Activated naive CD4-positive, alpha-beta T cell treated with anti-CD3 and anti-CD28 coated beads, Interleukin-2, amount 50 U/mL, for 24 hours (primary cell): ENCODE measurements around the gene SETBP1.

Experiments used
- H3K27ac Mint-ChIP-seq: one replicate; pipeline ENCODE4 v1.8.0; 2021; ENCODE audit warnings: mild to moderate bottlenecking, mixed read lengths
- H3K27me3 Mint-ChIP-seq: one replicate; pipeline ENCODE4 v1.8.0; 2021; ENCODE audit warnings: mixed read lengths
- H3K36me3 Mint-ChIP-seq: one replicate; pipeline ENCODE4 v1.8.0; 2021; ENCODE audit warnings: mixed read lengths
- H3K4me1 Mint-ChIP-seq: one replicate; pipeline ENCODE4 v1.8.0; 2021; ENCODE audit warnings: mixed read lengths
- H3K4me3 Mint-ChIP-seq: one replicate; pipeline ENCODE4 v1.8.0; 2021; ENCODE audit warnings: mild to moderate bottlenecking, mixed read lengths
- H3K9me3 Mint-ChIP-seq: one replicate; pipeline ENCODE4 v1.8.0; 2021; ENCODE audit warnings: mixed read lengths

The SETBP1 gene

GRCh38 chr18:44921974-44922373 lies 241.3 kb downstream of the SETBP1 start:
- Mint-ChIP-seq H3K4me1 (no peaks in the 10 kb centered on the region), H3K27ac (no peak overlapping the region), H3K9me3 (no peaks in the 10 kb centered on the region), H3K27me3 (no peaks in the 10 kb centered on the region), H3K4me3 (no peak overlapping the region), H3K36me3 (no peaks in the 10 kb centered on the region)

GRCh38 chr18:44922968-44923367 lies 242.3 kb downstream of the SETBP1 start:
- no peaks in the 10 kb centered on the region for H3K36me3 Mint-ChIP-seq
- no peak overlapping the region for H3K27ac Mint-ChIP-seq
- no peaks in the 10 kb centered on the region for H3K4me1 Mint-ChIP-seq

GRCh38 chr18:44924785-44925499 lies 244.3 kb downstream of the SETBP1 start:
- H3K27ac Mint-ChIP-seq: no peak overlapping the region
- H3K36me3 Mint-ChIP-seq: no peaks in the 10 kb centered on the region
- no peaks in the 10 kb centered on the region for H3K27me3 Mint-ChIP-seq
- no peaks in the 10 kb centered on the region for H3K9me3 Mint-ChIP-seq
- no peak overlapping the region for H3K4me3 Mint-ChIP-seq
- no peaks in the 10 kb centered on the region for H3K4me1 Mint-ChIP-seq

More at GRCh38 chr18:44922968-44923367, 242.3 kb downstream of the SETBP1 start:
- H3K9me3 Mint-ChIP-seq: no peaks in the 10 kb centered on the region
- no peaks in the 10 kb centered on the region for H3K27me3 Mint-ChIP-seq
- H3K4me3 Mint-ChIP-seq: no peak overlapping the region

GRCh38 chr18:44927127-44927849 lies 246.6 kb downstream of the SETBP1 start:
- peaks cover 4% of the 10 kb centered on the region for H3K9me3 Mint-ChIP-seq
- H3K4me3 Mint-ChIP-seq: no peak overlapping the region
- H3K27ac Mint-ChIP-seq: no peak overlapping the region
- no peaks in the 10 kb centered on the region for H3K36me3 Mint-ChIP-seq
- no peaks in the 10 kb centered on the region for H3K27me3 Mint-ChIP-seq
- no peaks in the 10 kb centered on the region for H3K4me1 Mint-ChIP-seq

GRCh38 chr18:44934901-44935300 lies 254.2 kb downstream of the SETBP1 start:
- Mint-ChIP-seq H3K4me3 (no peak overlapping the region), H3K36me3 (no peaks in the 10 kb centered on the region), H3K4me1 (no peaks in the 10 kb centered on the region), H3K27ac (no peak overlapping the region), H3K27me3 (no peaks in the 10 kb centered on the region), H3K9me3 (peaks cover 4% of the 10 kb centered on the region)

- no peaks in the 10 kb centered on the region for H3K27me3 Mint-ChIP-seq
- no peak overlapping the region for H3K27ac Mint-ChIP-seq
- H3K36me3 Mint-ChIP-seq: no peaks in the 10 kb centered on the region
- no peaks in the 10 kb centered on the region for H3K4me1 Mint-ChIP-seq
- no peak overlapping the region for H3K4me3 Mint-ChIP-seq
- H3K9me3 Mint-ChIP-seq: peaks cover 4% of the 10 kb centered on the region
Measured at GRCh38 chr18:44935455-44935854, 254.8 kb downstream of the SETBP1 start.

GRCh38 chr18:44936485-44936884 lies 255.8 kb downstream of the SETBP1 start:
- no peaks in the 10 kb centered on the region for H3K9me3 Mint-ChIP-seq

GRCh38 chr18:44937960-44938719 lies 257.5 kb downstream of the SETBP1 start:
- no peaks in the 10 kb centered on the region for H3K36me3 Mint-ChIP-seq
- no peaks in the 10 kb centered on the region for H3K4me1 Mint-ChIP-seq
- no peaks in the 10 kb centered on the region for H3K27me3 Mint-ChIP-seq
- no peaks in the 10 kb centered on the region for H3K9me3 Mint-ChIP-seq
- H3K27ac Mint-ChIP-seq: no peak overlapping the region
- no peak overlapping the region for H3K4me3 Mint-ChIP-seq

More at GRCh38 chr18:44936485-44936884, 255.8 kb downstream of the SETBP1 start:
- Mint-ChIP-seq H3K4me1 (no peaks in the 10 kb centered on the region), H3K27ac (no peak overlapping the region), H3K4me3 (no peak overlapping the region), H3K36me3 (no peaks in the 10 kb centered on the region), H3K27me3 (no peaks in the 10 kb centered on the region)

- H3K4me1 Mint-ChIP-seq: no peaks in the 10 kb centered on the region
- no peaks in the 10 kb centered on the region for H3K9me3 Mint-ChIP-seq
- H3K4me3 Mint-ChIP-seq: no peak overlapping the region
- H3K36me3 Mint-ChIP-seq: no peaks in the 10 kb centered on the region
- H3K27ac Mint-ChIP-seq: no peak overlapping the region
- H3K27me3 Mint-ChIP-seq: peaks cover under 1% of the 10 kb centered on the region
Measured at GRCh38 chr18:44938720-44939665, 258.3 kb downstream of the SETBP1 start.

GRCh38 chr18:44941516-44941915 lies 260.8 kb downstream of the SETBP1 start:
- no peaks in the 10 kb centered on the region for H3K9me3 Mint-ChIP-seq
- H3K27me3 Mint-ChIP-seq: peaks cover 2% of the 10 kb centered on the region
- no peak overlapping the region for H3K4me3 Mint-ChIP-seq
- no peak overlapping the region for H3K27ac Mint-ChIP-seq
- H3K36me3 Mint-ChIP-seq: no peaks in the 10 kb centered on the region
- H3K4me1 Mint-ChIP-seq: no peaks in the 10 kb centered on the region

GRCh38 chr18:44942073-44942472 lies 261.4 kb downstream of the SETBP1 start:
- Mint-ChIP-seq H3K27me3 (peaks cover 2% of the 10 kb centered on the region), H3K9me3 (no peaks in the 10 kb centered on the region), H3K4me1 (no peaks in the 10 kb centered on the region), H3K27ac (no peak overlapping the region), H3K4me3 (no peak overlapping the region), H3K36me3 (no peaks in the 10 kb centered on the region)

- Mint-ChIP-seq H3K4me1 (no peaks in the 10 kb centered on the region), H3K27me3 (peaks cover 2% of the 10 kb centered on the region), H3K36me3 (no peaks in the 10 kb centered on the region), H3K9me3 (no peaks in the 10 kb centered on the region), H3K27ac (no peak overlapping the region), H3K4me3 (no peak overlapping the region)
Measured at GRCh38 chr18:44943311-44943881, 262.7 kb downstream of the SETBP1 start.

GRCh38 chr18:44944461-44944860 lies 263.8 kb downstream of the SETBP1 start:
- H3K27ac Mint-ChIP-seq: no peak overlapping the region
- no peaks in the 10 kb centered on the region for H3K36me3 Mint-ChIP-seq
- no peaks in the 10 kb centered on the region for H3K9me3 Mint-ChIP-seq
- H3K4me3 Mint-ChIP-seq: no peak overlapping the region
- H3K27me3 Mint-ChIP-seq: peaks cover 2% of the 10 kb centered on the region
- H3K4me1 Mint-ChIP-seq: no peaks in the 10 kb centered on the region

GRCh38 chr18:44945888-44946401 lies 265.3 kb downstream of the SETBP1 start:
- H3K36me3 Mint-ChIP-seq: no peaks in the 10 kb centered on the region
- no peak overlapping the region for H3K27ac Mint-ChIP-seq

More at GRCh38 chr18:44945888-44946401, 265.3 kb downstream of the SETBP1 start:
- Mint-ChIP-seq H3K27me3 (peaks cover 2% of the 10 kb centered on the region), H3K9me3 (no peaks in the 10 kb centered on the region), H3K4me1 (no peaks in the 10 kb centered on the region), H3K4me3 (no peak overlapping the region)
